ENCODE results near the gene SIDT2. TPM values are rescaled to one million over a fixed set of nuclear protein-coding genes. Genes with fewer than 3 reads are reported as not detected.

The SIDT2 gene
- total and polyA plus RNA-seq, 2 of the 4 experiments (the other 2 are of a cell fraction) = 7.3 to 30.3 TPM

DNA sequence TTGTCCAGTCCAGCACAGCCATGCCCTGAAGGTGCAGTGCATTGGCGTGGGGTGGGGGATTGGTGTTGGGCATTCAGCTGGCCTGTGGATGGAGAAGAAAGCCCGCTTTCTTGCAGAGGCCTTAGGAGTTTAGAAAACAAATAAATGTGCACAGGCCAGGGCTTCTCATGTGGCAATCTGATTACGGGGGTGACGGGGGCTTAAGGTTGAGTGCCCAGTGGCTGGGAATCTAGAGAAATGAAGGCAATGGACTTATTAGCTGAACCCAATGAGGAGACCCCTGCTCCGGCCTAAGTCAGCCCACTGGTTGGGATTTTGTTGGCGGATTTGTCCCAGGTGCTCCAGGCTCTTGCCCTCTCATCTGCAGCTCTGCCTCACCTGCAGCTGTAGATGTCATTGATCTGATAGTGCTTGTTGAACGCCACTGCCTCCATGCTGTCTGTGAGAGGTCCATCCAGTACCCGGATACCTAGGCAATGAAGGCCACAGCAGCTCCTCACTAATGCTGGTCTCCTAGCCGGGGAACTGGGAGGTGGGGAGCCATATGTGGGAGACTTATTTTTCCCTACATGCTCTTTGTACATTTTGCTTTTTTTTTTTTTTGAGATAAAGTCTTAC, 47.1 kb downstream of the SIDT2 start:
- no peak overlapping the region for H2AFZ ChIP-seq (replicated peaks; ENCODE audit: low read length, poor library complexity)
- BruUV-seq (replicated peaks) = no TSS peak
- WGBS, 2 experiments (ENCODE audit: extremely low coverage in 2 of 2, insufficient read length in 1 of 2) = 100% methylated on average over 3 of the region's 9 CpGs; no CpG with 5 or more reads in 1 of the 2 experiments
- no peak overlapping the region for H4K8ac ChIP-seq (ENCODE audit: low read depth in 2 of 2, low read length in 2 of 2)
- no peak overlapping the region for H2BK20ac ChIP-seq (ENCODE audit: low read depth, low read length)
- no peak overlapping the region for H2BK15ac ChIP-seq (ENCODE audit: low read depth, low read length)
- H3K9me3 ChIP-seq (ENCODE audit: control insufficient read depth, insufficient read depth, low read length) = no peaks in the 10 kb centered on the region
- dilution Hi-C loops (cut with HindIII; ENCODE audit: low sequenced_read_pairs, unreplicated experiment) = no loop called here
- peaks cover 10 to 49% of the 10 kb centered on the region in 2 experiments for H3K79me1 ChIP-seq (ENCODE audit: low read depth in 1 of 2, low read length in 2 of 2)
- H2AK5ac ChIP-seq (ENCODE audit: low read depth, low read length) = no peak overlapping the region
- no peak overlapping the region for H3K27ac ChIP-seq (ENCODE audit: insufficient read depth, low read length)
- intact Hi-C loops (cut with micrococcal nuclease) = loop anchor here (1.0 to 10.0 kb wide), 5 partner anchors 27 to 432 kb away; partner anchors contain the start of gene TAGLN
- H2AK9ac ChIP-seq (replicated peaks; ENCODE audit: low read depth, low read length, poor library complexity) = no peak overlapping the region
- no peak overlapping the region for H3K4ac ChIP-seq (ENCODE audit: low read depth, low read length)
- H2BK120ac ChIP-seq (ENCODE audit: low read depth, low read length) = no peak overlapping the region
- no peak overlapping the region for H3K14ac ChIP-seq (replicated peaks; ENCODE audit: low read depth, low read length)
- DNase-seq (no peak), ATAC-seq (ENCODE audit: low read depth) (no peak)
- peaks cover 9% of the 10 kb centered on the region for H3K9me1 ChIP-seq (ENCODE audit: insufficient read depth, low read length)
- no peak overlapping the region for H3K23ac ChIP-seq (ENCODE audit: low read depth, low read length)
- ChIA-PET CTCF (interaction anchor here (0.6 kb wide), 1 partner anchor 296 kb away, joined by 8 read pairs; no protein-coding TSS in a partner anchor), POLR2A (ENCODE audit: unreplicated experiment) (interaction anchor here (0.6 to 1.4 kb wide), 2 partner anchors 7 to 101 kb away, joined by 3 to 6 read pairs; no protein-coding TSS in a partner anchor)
- H3K4me2 ChIP-seq (ENCODE audit: low read depth, low read length) = no peak overlapping the region
- H3K4me1 ChIP-seq (ENCODE audit: control insufficient read depth, insufficient read depth, low read length) = peaks cover 13% of the 10 kb centered on the region
- H4K5ac ChIP-seq (ENCODE audit: low read depth, low read length) = no peak overlapping the region
- H3K36me3 ChIP-seq (ENCODE audit: control insufficient read depth, insufficient read depth, low read length) = peaks cover 51% of the 10 kb centered on the region
- H3K4me3 ChIP-seq (ENCODE audit: insufficient read depth, low read depth, low read length) = no peak overlapping the region
- H2BK5ac ChIP-seq (ENCODE audit: low read depth, low read length, poor library complexity, severe bottlenecking) = no peak overlapping the region
- no peak overlapping the region for H3K56ac ChIP-seq (ENCODE audit: extremely low read depth, insufficient read depth, low read length)
- H3K9ac ChIP-seq (ENCODE audit: low read depth, low read length) = no peak overlapping the region
- no peaks in the 10 kb centered on the region for H3K27me3 ChIP-seq (ENCODE audit: control insufficient read depth, insufficient read depth, low read length)
- H4K20me1 ChIP-seq (ENCODE audit: insufficient read depth, low read length) = no peaks in the 10 kb centered on the region; the same call in 1 of the 2 replicates
- no peak overlapping the region for H3K18ac ChIP-seq (ENCODE audit: low read depth, low read length)
- in situ Hi-C loops (cut with MboI; ENCODE audit: low sequenced_read_pairs) = loop anchor here (10.0 kb wide), 1 partner anchor 351 kb away; no protein-coding TSS in a partner anchor
- H4K91ac ChIP-seq (ENCODE audit: insufficient read depth, low read depth, low read length) = no peak overlapping the region
- TF ChIP-seq MAFK (IDR thresholded peaks at IDR 0.05; ENCODE audit: low read depth, low read length) (no peak), USF2 (IDR thresholded peaks at IDR 0.05; ENCODE audit: low read depth, low read length) (no peak), NFE2L2 (IDR thresholded peaks at IDR 0.05; ENCODE audit: low read depth, low read length) (no peak), FOS (IDR thresholded peaks at IDR 0.05; ENCODE audit: low read depth, low read length) (no peak), ELK1 (IDR thresholded peaks at IDR 0.05; ENCODE audit: borderline replicate concordance, low read depth, low read length) (no peak), CHD1 (IDR thresholded peaks at IDR 0.05; ENCODE audit: low read depth, low read length) (no peak), BHLHE40 (IDR thresholded peaks at IDR 0.05; ENCODE audit: low read depth, low read length) (no peak), RFX5 (IDR thresholded peaks at IDR 0.05; ENCODE audit: low read depth, low read length) (no peak), CEBPB (IDR thresholded peaks at IDR 0.05; ENCODE audit: low read depth, low read length) (no peak), MAZ (IDR thresholded peaks at IDR 0.05; ENCODE audit: borderline replicate concordance, low read depth, low read length) (no peak), RAD21 (IDR thresholded peaks at IDR 0.05; ENCODE audit: low read length) (no peak), POLR2A (IDR thresholded peaks at IDR 0.05; ENCODE audit: low read depth, low read length) (no peak), SMC3 (IDR thresholded peaks at IDR 0.05; ENCODE audit: low read depth, low read length) (no peak), RCOR1 (IDR thresholded peaks at IDR 0.05; ENCODE audit: insufficient replicate concordance, low read length) (no peak), CTCF (conservative IDR thresholded peaks at IDR 0.05; ENCODE audit: low read depth, low read length) (no peak)
